ENCODE data around the gene FLAD1. TPM values are rescaled to one million over a fixed set of nuclear protein-coding genes. Genes with fewer than 3 reads are reported as not detected.
A peak's percentile ranks its signal among the peaks of the same experiment; 100 is the strongest.

FLAD1 gene
- total and polyA plus RNA-seq, 2 donors (not counting 3 experiments of a cell fraction or from before 2014, with no cell fraction given), result 42.2 to 59.1 TPM

DNA sequence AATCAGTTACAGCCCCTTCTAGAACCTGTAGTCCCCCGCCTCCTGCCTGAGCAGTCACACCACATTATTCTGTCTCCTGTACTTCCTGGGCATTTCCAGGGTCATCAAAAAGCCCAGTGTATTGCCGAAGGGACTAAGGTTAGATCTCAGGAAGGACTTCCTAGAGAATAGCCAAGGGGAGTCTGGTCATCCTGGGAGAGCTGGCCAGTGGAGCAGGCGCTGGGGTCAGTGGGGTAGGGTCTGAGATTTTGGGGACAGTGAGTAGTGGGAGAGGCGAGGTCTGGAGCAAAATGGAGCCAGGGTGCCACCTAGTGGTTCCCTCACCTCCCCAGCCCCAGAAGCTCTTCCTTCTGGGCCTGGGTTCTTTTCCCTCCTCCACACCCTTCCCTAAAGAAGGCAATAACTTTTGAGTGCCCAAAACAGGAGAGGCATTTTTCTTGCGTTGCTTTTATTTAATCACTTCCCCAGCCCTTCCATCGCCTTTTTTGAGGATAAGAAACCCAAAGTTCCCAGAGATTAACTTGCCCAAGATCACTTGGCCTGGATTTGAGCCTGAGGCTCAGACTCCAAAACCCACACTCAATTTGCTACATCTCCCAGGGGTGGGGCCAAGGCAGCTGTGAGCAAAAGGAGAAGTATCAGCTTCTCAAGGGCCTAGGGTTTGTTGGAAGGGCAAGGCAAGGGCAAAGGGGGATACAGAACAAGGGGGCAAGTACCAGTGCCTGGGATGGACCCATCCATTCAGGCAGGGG lies 39.3 kb upstream of the FLAD1 start:
- POLR2A ChIA-PET, result interaction anchor here (1.1 to 1.4 kb wide), 2 partner anchors 29 to 384 kb away, joined by 3 read pairs; no protein-coding TSS in a partner anchor
- Histone ChIP-seq H2AFZ (ENCODE audit: low read depth, low read length) (no peak overlapping the region), H3K4me1 (ENCODE audit: control insufficient read depth, extremely low read depth, insufficient read depth, low read length) (no peaks in the 10 kb centered on the region), H3K27ac (ENCODE audit: insufficient read depth, low read depth, low read length) (no peak overlapping the region), H3K4me3 (replicated peaks in 1 of 3; ENCODE audit: insufficient read depth in 1 of 3, low read depth in 1 of 3, low read length in 3 of 3) (no peak overlapping the region), H3K9me1 (replicated peaks; ENCODE audit: control insufficient read depth, extremely low read depth, insufficient read depth, low read length) (no peaks in the 10 kb centered on the region), H3K4me2 (ENCODE audit: insufficient read depth, low read length) (no peak overlapping the region), H3K79me2 (ENCODE audit: control insufficient read depth, insufficient read depth, low read length) (no peaks in the 10 kb centered on the region), H3K36me3 (ENCODE audit: control insufficient read depth in 2 of 2, extremely low read depth in 1 of 2, insufficient read depth in 2 of 2, low read length in 2 of 2) (peaks cover 0 to 25% of the 10 kb centered on the region in 2 experiments), H3K9me3 (replicated peaks; ENCODE audit: control insufficient read depth, insufficient read depth, low read length) (no peaks in the 10 kb centered on the region), H3K9ac (replicated peaks; ENCODE audit: extremely low read depth, insufficient read depth, low read length) (no peak overlapping the region), H3K27me3 (ENCODE audit: control insufficient read depth in 2 of 2, insufficient read depth in 2 of 2, low read length in 2 of 2) (no peaks in the 10 kb centered on the region), H4K20me1 (replicated peaks; ENCODE audit: control insufficient read depth, extremely low read depth, insufficient read depth, low read length) (no peaks in the 10 kb centered on the region)
- peak; percentile 90 for FAIRE-seq
- dilution Hi-C loops (cut with MboI; ENCODE audit: extremely low pct_ligation_motif_present, low sequenced_read_pairs), result no loop called here
- intact Hi-C loops (cut with micrococcal nuclease), result no loop called here
- BruUV-seq (replicated peaks), result TSS peak; percentile 71
- peak; percentile 29 for DNase-seq (ENCODE audit: low read depth, low spot score)
- TF ChIP-seq, protein P1, sequence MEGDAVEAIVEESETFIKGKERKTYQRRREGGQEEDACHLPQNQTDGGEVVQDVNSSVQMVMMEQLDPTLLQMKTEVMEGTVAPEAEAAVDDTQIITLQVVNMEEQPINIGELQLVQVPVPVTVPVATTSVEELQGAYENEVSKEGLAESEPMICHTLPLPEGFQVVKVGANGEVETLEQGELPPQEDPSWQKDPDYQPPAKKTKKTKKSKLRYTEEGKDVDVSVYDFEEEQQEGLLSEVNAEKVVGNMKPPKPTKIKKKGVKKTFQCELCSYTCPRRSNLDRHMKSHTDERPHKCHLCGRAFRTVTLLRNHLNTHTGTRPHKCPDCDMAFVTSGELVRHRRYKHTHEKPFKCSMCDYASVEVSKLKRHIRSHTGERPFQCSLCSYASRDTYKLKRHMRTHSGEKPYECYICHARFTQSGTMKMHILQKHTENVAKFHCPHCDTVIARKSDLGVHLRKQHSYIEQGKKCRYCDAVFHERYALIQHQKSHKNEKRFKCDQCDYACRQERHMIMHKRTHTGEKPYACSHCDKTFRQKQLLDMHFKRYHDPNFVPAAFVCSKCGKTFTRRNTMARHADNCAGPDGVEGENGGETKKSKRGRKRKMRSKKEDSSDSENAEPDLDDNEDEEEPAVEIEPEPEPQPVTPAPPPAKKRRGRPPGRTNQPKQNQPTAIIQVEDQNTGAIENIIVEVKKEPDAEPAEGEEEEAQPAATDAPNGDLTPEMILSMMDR (IDR thresholded peaks at IDR 0.05; ENCODE audit: extremely low read depth in 1 of 2, insufficient read depth in 1 of 2, low read depth in 1 of 2, low read length in 2 of 2), result peak; percentile 69 to 85
- TF ChIP-seq, protein P2, sequence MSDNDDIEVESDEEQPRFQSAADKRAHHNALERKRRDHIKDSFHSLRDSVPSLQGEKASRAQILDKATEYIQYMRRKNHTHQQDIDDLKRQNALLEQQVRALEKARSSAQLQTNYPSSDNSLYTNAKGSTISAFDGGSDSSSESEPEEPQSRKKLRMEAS (IDR thresholded peaks at IDR 0.05; ENCODE audit: insufficient read depth, insufficient read length), result no peak
- CTCF ChIA-PET, result interaction anchor here (0.6 to 3.4 kb wide), 26 partner anchors 9 to 459 kb away, joined by 3 to 19 read pairs (median 4); partner anchors contain the start of gene CKS1B
